Measurements from ENCODE around the gene ZCCHC7.

DNA sequence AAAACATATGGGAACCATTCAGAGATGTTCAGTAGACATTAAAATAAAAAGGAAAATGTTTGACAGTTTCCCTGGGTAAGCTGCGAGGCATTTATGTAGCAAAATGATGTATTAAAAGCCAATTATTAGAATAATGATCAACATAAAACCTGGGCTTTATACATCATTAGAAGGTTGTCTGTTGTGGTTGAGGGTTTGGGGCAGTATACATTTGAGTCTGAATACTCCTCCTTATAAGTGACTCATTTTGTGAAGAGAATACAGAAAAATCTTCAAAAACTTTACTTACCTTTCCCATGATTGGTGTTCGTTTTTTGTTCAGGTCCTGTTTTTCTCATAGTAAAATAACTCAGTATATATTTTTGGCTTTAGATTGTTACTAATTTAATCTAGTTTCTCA is 119.5 kb downstream of the ZCCHC7 start:
- TF ChIP-seq EZH2 (IDR thresholded peaks at IDR 0.05; ENCODE audit: borderline replicate concordance, low read depth, low read length, severe bottlenecking) (no peak), POLR2A (IDR thresholded peaks at IDR 0.05; ENCODE audit: low read depth, low read length) (no peak), POLR2AphosphoS5 (IDR thresholded peaks at IDR 0.05; ENCODE audit: insufficient read depth, low read depth, low read length) (no peak), JUN (IDR thresholded peaks at IDR 0.05; ENCODE audit: borderline replicate concordance, insufficient read depth, insufficient read length, low read depth) (no peak), FOS (IDR thresholded peaks at IDR 0.05; ENCODE audit: borderline replicate concordance, insufficient read depth, low read length) (no peak)
- TF ChIP-seq, protein P1, sequence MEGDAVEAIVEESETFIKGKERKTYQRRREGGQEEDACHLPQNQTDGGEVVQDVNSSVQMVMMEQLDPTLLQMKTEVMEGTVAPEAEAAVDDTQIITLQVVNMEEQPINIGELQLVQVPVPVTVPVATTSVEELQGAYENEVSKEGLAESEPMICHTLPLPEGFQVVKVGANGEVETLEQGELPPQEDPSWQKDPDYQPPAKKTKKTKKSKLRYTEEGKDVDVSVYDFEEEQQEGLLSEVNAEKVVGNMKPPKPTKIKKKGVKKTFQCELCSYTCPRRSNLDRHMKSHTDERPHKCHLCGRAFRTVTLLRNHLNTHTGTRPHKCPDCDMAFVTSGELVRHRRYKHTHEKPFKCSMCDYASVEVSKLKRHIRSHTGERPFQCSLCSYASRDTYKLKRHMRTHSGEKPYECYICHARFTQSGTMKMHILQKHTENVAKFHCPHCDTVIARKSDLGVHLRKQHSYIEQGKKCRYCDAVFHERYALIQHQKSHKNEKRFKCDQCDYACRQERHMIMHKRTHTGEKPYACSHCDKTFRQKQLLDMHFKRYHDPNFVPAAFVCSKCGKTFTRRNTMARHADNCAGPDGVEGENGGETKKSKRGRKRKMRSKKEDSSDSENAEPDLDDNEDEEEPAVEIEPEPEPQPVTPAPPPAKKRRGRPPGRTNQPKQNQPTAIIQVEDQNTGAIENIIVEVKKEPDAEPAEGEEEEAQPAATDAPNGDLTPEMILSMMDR (IDR thresholded peaks at IDR 0.05; ENCODE audit: extremely low read depth in 1 of 2, insufficient read depth in 1 of 2, low read depth in 1 of 2, low read length in 2 of 2): no peak
- TF ChIP-seq, protein P2, sequence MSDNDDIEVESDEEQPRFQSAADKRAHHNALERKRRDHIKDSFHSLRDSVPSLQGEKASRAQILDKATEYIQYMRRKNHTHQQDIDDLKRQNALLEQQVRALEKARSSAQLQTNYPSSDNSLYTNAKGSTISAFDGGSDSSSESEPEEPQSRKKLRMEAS (IDR thresholded peaks at IDR 0.05; ENCODE audit: insufficient read depth, insufficient read length): no peak
